ENCODE data around the gene TTC23L.

TTC23L gene

DNA sequence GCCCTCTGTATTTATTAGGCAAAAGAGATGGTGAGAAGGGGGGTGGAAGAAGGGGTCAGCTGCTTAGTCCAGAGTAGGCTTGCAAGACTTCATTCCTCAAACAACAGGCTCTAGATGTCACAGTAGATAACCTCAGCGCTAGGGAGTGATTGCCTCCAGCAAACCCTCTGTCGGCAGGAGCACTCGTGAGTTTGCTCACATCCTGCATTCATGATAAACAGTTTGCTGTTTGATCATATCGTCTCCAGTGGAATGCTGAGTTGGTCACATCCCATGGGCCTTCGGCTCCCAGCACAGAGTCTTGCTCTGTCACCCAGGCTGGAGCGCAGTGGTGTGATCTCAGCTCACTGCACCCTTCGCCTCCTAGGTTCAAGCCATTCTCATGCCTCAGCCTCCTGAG lies 3.6 kb downstream of the TTC23L start:
- H3K4me1 ChIP-seq (ENCODE audit: insufficient read depth, low read length, poor library complexity, severe bottlenecking): peaks cover 26% of the 10 kb centered on the region
- H3K79me2 ChIP-seq (ENCODE audit: insufficient read depth, low read length): no peaks in the 10 kb centered on the region
- no peak overlapping the region for H2AFZ ChIP-seq (ENCODE audit: low read length)
- TF ChIP-seq EZH2phosphoT487 (IDR thresholded peaks at IDR 0.05; ENCODE audit: borderline replicate concordance) (no peak), CTCF (conservative IDR thresholded peaks at IDR 0.05; ENCODE audit: low read length) (no peak)
- no peak overlapping the region for H3K4me3 ChIP-seq (ENCODE audit: low read length, poor library complexity, severe bottlenecking)
- no peaks in the 10 kb centered on the region for H3K9me2 ChIP-seq (replicated peaks; ENCODE audit: low read depth, low read length)
- no peaks in the 10 kb centered on the region for H3K9me3 ChIP-seq (ENCODE audit: insufficient read depth, low read depth, low read length)
- no peaks in the 10 kb centered on the region for H4K20me1 ChIP-seq (ENCODE audit: insufficient read depth, low read length, poor library complexity, severe bottlenecking)
- no peak overlapping the region for H3K9ac ChIP-seq (ENCODE audit: low read depth, low read length, poor library complexity, severe bottlenecking)
- H3F3A ChIP-seq (ENCODE audit: low read depth): 0 out of 2 replicates have a peak, but pooled peaks cover 2% of the 10 kb centered on the region
- no peak overlapping the region for H3K4me2 ChIP-seq (ENCODE audit: low read depth, low read length, poor library complexity, severe bottlenecking)
- H3K27me3 ChIP-seq (ENCODE audit: insufficient read depth, low read length, poor library complexity, severe bottlenecking): no peaks in the 10 kb centered on the region
- no peaks in the 10 kb centered on the region for H3K36me3 ChIP-seq (ENCODE audit: insufficient read depth, low read length)

DNA sequence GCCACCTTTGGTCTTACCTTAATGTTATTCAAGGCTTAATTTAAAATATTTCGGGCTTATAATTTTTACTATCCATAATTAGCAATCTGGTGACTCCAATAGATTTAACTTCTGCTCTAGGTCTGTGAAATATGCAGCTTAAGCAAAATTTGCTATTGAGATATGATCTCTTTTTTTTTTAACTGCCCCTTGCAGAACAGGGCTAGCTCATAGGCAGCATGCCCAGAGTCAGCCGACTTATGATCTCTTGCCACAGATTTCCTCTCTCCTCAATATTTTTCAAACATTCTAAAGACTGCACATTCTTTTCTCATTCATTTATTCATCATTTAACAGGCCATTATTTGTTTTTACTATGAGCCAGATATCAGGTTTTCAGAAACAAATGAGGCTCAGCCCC lies 4.5 kb downstream of the TTC23L start:
- Histone ChIP-seq H3F3A (ENCODE audit: low read depth) (0 out of 2 replicates have a peak, but pooled peaks cover 2% of the 10 kb centered on the region), H3K36me3 (ENCODE audit: insufficient read depth, low read length) (no peaks in the 10 kb centered on the region), H3K27me3 (ENCODE audit: insufficient read depth, low read length, poor library complexity, severe bottlenecking) (no peaks in the 10 kb centered on the region), H3K9ac (ENCODE audit: low read depth, low read length, poor library complexity, severe bottlenecking) (no peak overlapping the region), H2AFZ (ENCODE audit: low read length) (no peak overlapping the region), H4K20me1 (ENCODE audit: insufficient read depth, low read length, poor library complexity, severe bottlenecking) (no peaks in the 10 kb centered on the region), H3K9me3 (ENCODE audit: insufficient read depth, low read depth, low read length) (no peaks in the 10 kb centered on the region), H3K9me2 (replicated peaks; ENCODE audit: low read depth, low read length) (no peaks in the 10 kb centered on the region), H3K79me2 (ENCODE audit: insufficient read depth, low read length) (no peaks in the 10 kb centered on the region), H3K4me1 (ENCODE audit: insufficient read depth, low read length, poor library complexity, severe bottlenecking) (peaks cover 17% of the 10 kb centered on the region), H3K4me3 (ENCODE audit: low read length, poor library complexity, severe bottlenecking) (no peak overlapping the region), H3K4me2 (ENCODE audit: low read depth, low read length, poor library complexity, severe bottlenecking) (no peak overlapping the region)
- no peak for TF ChIP-seq CTCF (conservative IDR thresholded peaks at IDR 0.05; ENCODE audit: low read length)
- no peak for TF ChIP-seq EZH2phosphoT487 (IDR thresholded peaks at IDR 0.05; ENCODE audit: borderline replicate concordance)

DNA sequence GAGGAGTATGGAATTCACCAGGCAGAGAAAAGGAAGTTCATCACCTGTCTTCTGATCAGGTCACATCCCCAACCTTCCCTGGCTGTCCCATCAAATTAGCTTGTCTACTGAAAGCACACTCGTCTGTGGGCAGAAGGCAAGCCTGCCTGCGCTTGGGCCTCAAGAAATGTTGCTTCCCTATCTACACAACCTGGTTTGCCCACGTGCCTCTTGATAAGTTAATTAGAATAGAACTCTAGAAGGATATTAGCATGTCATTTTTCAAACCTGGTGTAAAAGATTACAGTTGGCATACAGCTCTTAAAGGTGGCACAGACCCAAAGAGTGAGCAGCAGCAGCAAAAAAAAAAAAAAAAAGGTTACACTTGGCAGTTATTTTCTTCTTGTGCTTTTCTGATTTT lies 5.1 kb downstream of the TTC23L start:
- no peaks in the 10 kb centered on the region for H4K20me1 ChIP-seq (ENCODE audit: insufficient read depth, low read length, poor library complexity, severe bottlenecking)
- H3K4me3 ChIP-seq (ENCODE audit: low read length, poor library complexity, severe bottlenecking): no peak overlapping the region
- no peaks in the 10 kb centered on the region for H3K9me2 ChIP-seq (replicated peaks; ENCODE audit: low read depth, low read length)
- no peak overlapping the region for H2AFZ ChIP-seq (ENCODE audit: low read length)
- no peak for TF ChIP-seq EZH2phosphoT487 (IDR thresholded peaks at IDR 0.05; ENCODE audit: borderline replicate concordance)
- no peak for TF ChIP-seq CTCF (conservative IDR thresholded peaks at IDR 0.05; ENCODE audit: low read length)
- no peaks in the 10 kb centered on the region for H3K9me3 ChIP-seq (ENCODE audit: insufficient read depth, low read depth, low read length)
- no peaks in the 10 kb centered on the region for H3K79me2 ChIP-seq (ENCODE audit: insufficient read depth, low read length)
- no peak overlapping the region for H3K4me2 ChIP-seq (ENCODE audit: low read depth, low read length, poor library complexity, severe bottlenecking)
- H3F3A ChIP-seq (ENCODE audit: low read depth): 0 out of 2 replicates have a peak, but pooled peaks cover 2% of the 10 kb centered on the region
- H3K9ac ChIP-seq (ENCODE audit: low read depth, low read length, poor library complexity, severe bottlenecking): no peak overlapping the region
- H3K4me1 ChIP-seq (ENCODE audit: insufficient read depth, low read length, poor library complexity, severe bottlenecking): peaks cover 15% of the 10 kb centered on the region
- no peaks in the 10 kb centered on the region for H3K36me3 ChIP-seq (ENCODE audit: insufficient read depth, low read length)
- H3K27me3 ChIP-seq (ENCODE audit: insufficient read depth, low read length, poor library complexity, severe bottlenecking): no peaks in the 10 kb centered on the region
